Gastroesophageal sphincter (tissue), 3 donors: ENCODE measurements around the gene ITPKB.

Source experiments
- CTCF ChIP-seq, 4 experiments: fragments of 200-600 bp in 2 of 4; fragments of 450-650 bp in 2 of 4; sonication (generic) in 1 of 4; IDR thresholded peaks; one replicate each; pipeline ENCODE4 v1.5.1; 2017 to 2019; ENCODE audit warnings: antibody characterized with exemption in 4 of 4, mild to moderate bottlenecking in 2 of 4, moderate library complexity in 2 of 4
- POLR2A ChIP-seq, 2 donors: fragments of 450-650 bp; IDR thresholded peaks; one replicate each; pipeline ENCODE4 v1.6.1; 2017; ENCODE audit warnings: antibody characterized with exemption in 2 of 2, mild to moderate bottlenecking in 2 of 2, moderate library complexity in 1 of 2

GRCh38 chr1:226734611-226735153, 4.4 kb downstream of the ITPKB start:
- TF ChIP-seq CTCF (IDR thresholded peaks at IDR 0.05) = no peak
- TF ChIP-seq POLR2A (IDR thresholded peaks at IDR 0.05) = no peak
